RWPE2 (cell line): ENCODE data around the gene EEPD1.
"Not testable (repeated sequence)": the region's sequence is repeated elsewhere in the genome, so short reads cannot be mapped to it uniquely, and the experiment has no call there.

Source experiments
- ATAC-seq: fragments of 200-7000 bp; cut with Tn5 transposase; 3 replicates; pipeline ENCODE4 v1.9.1; 2021; ENCODE audit warnings: low read depth
- DNase-seq: peaks from one replicate; pipeline ENCODE4 v3.0.0-alpha.2; 2020; ENCODE audit warnings: low spot score
- H3K27ac ChIP-seq: fragments of 450-650 bp; 2 replicates; pipeline ENCODE4 v1.5.1; 2017; ENCODE audit warnings: mild to moderate bottlenecking; ENCODE audit not compliant: poor library complexity, severe bottlenecking
- H3K27me3 ChIP-seq: fragments of 250-450 bp; sonication (Bioruptor Pico); 2 replicates; pipeline ENCODE4 v1.5.1; 2021; ENCODE audit warnings: mild to moderate bottlenecking, moderate library complexity; ENCODE audit not compliant: insufficient read depth, poor library complexity, severe bottlenecking
- H3K36me3 ChIP-seq: fragments of 250-450 bp; sonication (Bioruptor Pico); 2 replicates; pipeline ENCODE4 v1.5.1; 2020; ENCODE audit warnings: low read depth, mild to moderate bottlenecking, moderate library complexity
- H3K4me1 ChIP-seq: fragments of 250-450 bp; sonication (Bioruptor Pico); 2 replicates; pipeline ENCODE4 v1.5.1; 2021; ENCODE audit warnings: mild to moderate bottlenecking, moderate library complexity; ENCODE audit not compliant: insufficient read depth, poor library complexity, severe bottlenecking
- H3K4me3 ChIP-seq: fragments of 250-450 bp; sonication (Bioruptor Pico); 2 replicates; pipeline ENCODE4 v1.5.1; 2021; ENCODE audit warnings: mild to moderate bottlenecking, moderate library complexity; ENCODE audit not compliant: severe bottlenecking
- H3K9me3 ChIP-seq: fragments of 250-450 bp; sonication (Bioruptor Pico); 2 replicates; pipeline ENCODE4 v1.5.1; 2021; ENCODE audit warnings: mild to moderate bottlenecking, moderate library complexity; ENCODE audit not compliant: severe bottlenecking
- CTCF ChIP-seq: fragments of 450-650 bp; IDR thresholded peaks from one replicate; pipeline ENCODE4 v1.5.1; 2017; ENCODE audit warnings: mild to moderate bottlenecking, moderate library complexity; ENCODE audit not compliant: poor library complexity, severe bottlenecking

Gene EEPD1

GRCh38 chr7:36253699-36254098 is 100.6 kb downstream of the EEPD1 start:
- no peaks in the 10 kb centered on the region for H3K9me3 ChIP-seq
- TF ChIP-seq CTCF, result no peak
- H3K4me1 ChIP-seq, result no peaks in the 10 kb centered on the region

GRCh38 chr7:36258510-36259259 is 105.6 kb downstream of the EEPD1 start:
- ATAC-seq (peak; percentile 98), DNase-seq (peak; percentile 81)
- H3K36me3 ChIP-seq, H3K27me3 ChIP-seq, H3K4me3 ChIP-seq, H3K4me1 ChIP-seq, H3K9me3 ChIP-seq, H3K27ac ChIP-seq: not testable (repeated sequence)

More at GRCh38 chr7:36253699-36254098, 100.6 kb downstream of the EEPD1 start:
- H3K36me3 ChIP-seq, result no peaks in the 10 kb centered on the region
- H3K27ac ChIP-seq, result no peak overlapping the region
- no peak for DNase-seq
- ATAC-seq, result no peak
- no peak overlapping the region for H3K4me3 ChIP-seq
- H3K27me3 ChIP-seq, result no peaks in the 10 kb centered on the region

- ATAC-seq, result no peak
- Histone ChIP-seq H3K4me3 (no peak overlapping the region), H3K36me3 (no peaks in the 10 kb centered on the region), H3K4me1 (no peaks in the 10 kb centered on the region), H3K27me3 (no peaks in the 10 kb centered on the region), H3K9me3 (no peaks in the 10 kb centered on the region), H3K27ac (no peak overlapping the region)
- no peak for DNase-seq
- TF ChIP-seq CTCF, result no peak
Measured at GRCh38 chr7:36260481-36260880, 107.4 kb downstream of the EEPD1 start.

GRCh38 chr7:36261019-36261754 is 108.1 kb downstream of the EEPD1 start:
- Histone ChIP-seq H3K4me1 (no peaks in the 10 kb centered on the region), H3K9me3 (no peaks in the 10 kb centered on the region), H3K36me3 (no peaks in the 10 kb centered on the region), H3K4me3 (no peak overlapping the region), H3K27me3 (no peaks in the 10 kb centered on the region), H3K27ac (no peak overlapping the region)
- no peak for TF ChIP-seq CTCF
- ATAC-seq, result no peak
- no peak for DNase-seq

GRCh38 chr7:36262309-36263094 is 109.4 kb downstream of the EEPD1 start:
- Histone ChIP-seq H3K27me3 (no peaks in the 10 kb centered on the region), H3K27ac (no peak overlapping the region), H3K4me3 (no peak overlapping the region), H3K9me3 (no peaks in the 10 kb centered on the region), H3K36me3 (no peaks in the 10 kb centered on the region), H3K4me1 (no peaks in the 10 kb centered on the region)
- TF ChIP-seq CTCF, result no peak
- DNase-seq (no peak), ATAC-seq (no peak)
